Endodermal cell (in vitro differentiated cells): ENCODE results near the gene ABCC6. TPM values are rescaled to one million over a fixed set of nuclear protein-coding genes. Genes with fewer than 3 reads are reported as not detected.
"Not testable (repeated sequence)": the region's sequence is repeated elsewhere in the genome, so short reads cannot be mapped to it uniquely, and the experiment has no call there.

Experiments used
- DNase-seq: peaks from one replicate; pipeline ENCODE4 v3.0.0-alpha.2; 2017
- H3K27ac ChIP-seq: 2 replicates; pipeline ENCODE4 v1.5.1; 2013; ENCODE audit warnings: mild to moderate bottlenecking, low read depth, low read length, moderate library complexity
- H3K27me3 ChIP-seq: 2 replicates; pipeline ENCODE4 v1.6.1; 2013; ENCODE audit warnings: mild to moderate bottlenecking, low read length, moderate library complexity; ENCODE audit not compliant: insufficient read depth, control insufficient read depth, poor library complexity, severe bottlenecking
- H3K36me3 ChIP-seq: 2 replicates; pipeline ENCODE4 v1.7.0; 2013; ENCODE audit warnings: mild to moderate bottlenecking, low read length, moderate library complexity; ENCODE audit not compliant: control insufficient read depth, insufficient read depth
- H3K4me1 ChIP-seq: one replicate; pipeline ENCODE4 v1.7.0; 2013; ENCODE audit warnings: low read length; ENCODE audit not compliant: control insufficient read depth, insufficient read depth
- H3K4me3 ChIP-seq: 2 replicates; pipeline ENCODE4 v1.5.1; 2013; ENCODE audit warnings: mild to moderate bottlenecking, low read length, moderate library complexity
- H3K9ac ChIP-seq: 2 replicates; pipeline ENCODE4 v1.6.1; 2013; ENCODE audit warnings: mild to moderate bottlenecking, low read length, moderate library complexity; ENCODE audit not compliant: poor library complexity, severe bottlenecking; ENCODE audit errors: extremely low read depth
- H3K9me3 ChIP-seq: 2 replicates; pipeline ENCODE4 v1.6.1; 2013; ENCODE audit warnings: mild to moderate bottlenecking, low read length, moderate library complexity; ENCODE audit not compliant: control insufficient read depth
- H3K27ac Mint-ChIP-seq: 2 replicates; pipeline ENCODE4 v1.8.0; 2020; ENCODE audit warnings: mixed read lengths
- H3K27me3 Mint-ChIP-seq: 2 replicates; pipeline ENCODE4 v1.8.0; 2021; ENCODE audit warnings: mild to moderate bottlenecking, mixed read lengths; ENCODE audit not compliant: insufficient read depth
- H3K36me3 Mint-ChIP-seq: 2 replicates; pipeline ENCODE4 v1.8.0; 2020; ENCODE audit warnings: low read depth, mixed read lengths
- H3K4me1 Mint-ChIP-seq: 2 replicates; pipeline ENCODE4 v1.8.0; 2020; ENCODE audit warnings: mixed read lengths
- H3K4me3 Mint-ChIP-seq: 2 replicates; pipeline ENCODE4 v1.8.0; 2020; ENCODE audit warnings: mild to moderate bottlenecking, moderate library complexity, mixed read lengths
- H3K9me3 Mint-ChIP-seq: 2 replicates; pipeline ENCODE4 v1.8.0; 2020; ENCODE audit warnings: mild to moderate bottlenecking, mixed read lengths
- WGBS, 2 experiments: methylation state at CpG; one replicate each; pipeline versions ENCODE4 v1.1.5 to v1.1.7; 2013; ENCODE audit warnings: missing lambda C conversion rate in 2 of 2, mixed read lengths in 1 of 2; ENCODE audit not compliant: insufficient coverage in 1 of 2, insufficient read length in 1 of 2; 5-methylcytosine and 5-hydroxymethylcytosine counted together
- total RNA-seq, 2 donors: library from RNA; stranded (reverse); fragmentation: NEBNext Ultra II Directional in 1 of 2; extraction: Animal tissue kit (Norgen Biotek cat#: 25700) in 1 of 2; gene quantifications; 2 replicates in 1 of 2; 3 replicates in 1 of 2; pipeline ENCODE4 v1.2.1, GENCODE V29; 2021

The ABCC6 gene
- total RNA-seq, 2 donors from 2014 or later = 6.5 to 7.8 TPM

DNA sequence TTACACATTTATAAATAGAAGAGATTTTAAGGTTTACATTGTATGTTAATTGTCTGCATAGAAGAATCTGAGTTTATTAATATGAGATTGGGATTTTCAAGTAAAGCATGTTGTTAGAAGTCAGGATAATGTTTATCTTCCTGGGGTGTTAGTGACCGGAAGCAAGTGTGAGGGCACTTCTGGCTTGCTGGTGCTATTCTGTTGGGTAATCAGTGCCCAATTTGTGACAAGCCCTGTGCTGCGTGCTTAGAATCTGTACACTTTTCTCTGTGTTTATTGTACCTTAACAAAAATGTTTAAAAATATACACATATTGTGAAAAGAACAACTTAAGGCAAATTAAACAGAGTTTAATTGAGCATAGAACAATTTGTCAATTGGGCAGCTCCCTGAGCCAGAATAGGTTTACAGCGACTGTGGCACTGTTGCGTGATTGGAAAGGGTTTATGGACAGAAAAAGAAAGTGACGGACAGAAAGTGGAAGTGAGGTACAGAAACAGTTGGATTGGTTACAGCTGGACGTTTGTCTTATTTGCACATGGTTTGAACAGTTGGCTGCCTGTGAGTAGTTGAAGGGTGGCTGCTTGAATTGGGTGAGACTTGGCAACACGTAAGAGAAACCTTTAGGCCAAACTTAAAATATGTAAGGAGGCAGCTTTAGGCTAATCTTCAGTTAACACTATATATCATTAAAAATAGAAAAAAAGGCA is 26.5 kb upstream of the ABCC6 start:
- H3K9ac ChIP-seq, H3K9me3 Mint-ChIP-seq, H3K27ac Mint-ChIP-seq, H3K4me3 ChIP-seq, H3K4me1 Mint-ChIP-seq, H3K27ac ChIP-seq, H3K27me3 Mint-ChIP-seq, H3K4me3 Mint-ChIP-seq, DNase-seq, H3K36me3 ChIP-seq, H3K4me1 ChIP-seq, H3K36me3 Mint-ChIP-seq, H3K9me3 ChIP-seq, H3K27me3 ChIP-seq: not testable (repeated sequence)
- WGBS, 2 experiments = 90% methylated on average over 1 of the region's 7 CpGs; no CpG with 5 or more reads in 1 of the 2 experiments

DNA sequence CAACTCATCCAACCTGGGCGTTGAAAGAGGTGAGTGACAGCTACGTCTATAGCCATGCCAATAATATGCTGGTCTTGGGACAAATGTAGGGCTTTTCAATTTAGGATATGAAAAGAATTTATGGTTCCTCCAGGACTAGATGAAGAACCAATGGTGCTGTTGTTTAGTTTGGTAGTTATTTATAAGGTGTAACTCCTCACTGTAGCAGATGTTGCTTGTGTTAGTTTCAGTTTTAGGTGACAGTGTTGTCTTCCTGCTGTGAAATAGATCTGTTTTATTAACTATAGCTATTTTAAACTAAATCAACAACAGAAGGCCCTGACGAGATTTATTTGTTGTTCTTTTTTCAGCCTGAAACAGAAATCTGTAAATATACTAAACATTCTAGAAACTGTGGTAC is 24.1 kb upstream of the ABCC6 start:
- H3K27me3 ChIP-seq, H3K9me3 ChIP-seq, H3K27me3 Mint-ChIP-seq, H3K27ac Mint-ChIP-seq, H3K36me3 ChIP-seq, H3K9ac ChIP-seq, H3K4me3 Mint-ChIP-seq, H3K36me3 Mint-ChIP-seq, H3K27ac ChIP-seq, H3K4me3 ChIP-seq, H3K4me1 ChIP-seq, DNase-seq, H3K9me3 Mint-ChIP-seq, H3K4me1 Mint-ChIP-seq: not testable (repeated sequence)
- no CpG with 5 or more reads among the region's 3 CpGs for WGBS, 2 experiments

GRCh38 chr16:16246578-16247262 is 23.4 kb upstream of the ABCC6 start:
- H3K9ac ChIP-seq, H3K36me3 Mint-ChIP-seq, H3K4me3 ChIP-seq, H3K27me3 ChIP-seq, H3K27ac ChIP-seq, H3K36me3 ChIP-seq, H3K9me3 ChIP-seq, H3K4me1 ChIP-seq, DNase-seq, H3K9me3 Mint-ChIP-seq, H3K4me3 Mint-ChIP-seq, H3K4me1 Mint-ChIP-seq, H3K27me3 Mint-ChIP-seq, H3K27ac Mint-ChIP-seq: not testable (repeated sequence)
- no CpG with 5 or more reads among the region's 8 CpGs for WGBS, 2 experiments

- not testable (repeated sequence) for H3K27me3 Mint-ChIP-seq, DNase-seq, H3K4me3 ChIP-seq, H3K4me3 Mint-ChIP-seq, H3K27ac ChIP-seq, H3K36me3 ChIP-seq, H3K9ac ChIP-seq, H3K27me3 ChIP-seq, H3K9me3 Mint-ChIP-seq, H3K27ac Mint-ChIP-seq, H3K4me1 Mint-ChIP-seq, H3K9me3 ChIP-seq, H3K36me3 Mint-ChIP-seq, H3K4me1 ChIP-seq
- 93% methylated on average over 6 of the region's 11 CpGs; no CpG with 5 or more reads in 1 of the 2 experiments for WGBS, 2 experiments
Measured at GRCh38 chr16:16243886-16244285, 20.6 kb upstream of the ABCC6 start.

DNA sequence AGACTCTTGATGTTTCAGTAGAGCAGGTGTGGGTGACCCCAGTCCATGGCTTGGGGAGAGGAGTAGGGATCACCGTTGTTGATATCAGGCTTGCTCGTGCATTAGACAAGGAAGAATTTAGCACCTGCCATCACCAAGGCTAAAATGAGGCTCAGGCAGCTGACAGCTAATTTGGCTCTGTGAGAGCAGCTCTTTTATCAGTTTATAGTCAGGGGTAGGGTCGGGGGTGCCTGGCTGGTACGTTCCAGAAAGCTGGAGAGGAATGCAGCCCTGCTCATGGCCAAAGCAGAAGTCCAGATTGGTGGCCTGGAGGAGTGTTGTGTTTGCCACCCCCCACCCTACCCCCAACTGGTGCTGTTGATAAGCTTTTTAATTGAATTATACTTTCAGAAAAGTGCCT is 17.4 kb upstream of the ABCC6 start:
- H3K9me3 ChIP-seq, H3K9ac ChIP-seq, H3K27me3 ChIP-seq, H3K4me1 ChIP-seq, H3K36me3 Mint-ChIP-seq, H3K9me3 Mint-ChIP-seq, H3K36me3 ChIP-seq, H3K4me3 ChIP-seq, H3K4me3 Mint-ChIP-seq, H3K27ac Mint-ChIP-seq, H3K27me3 Mint-ChIP-seq, H3K4me1 Mint-ChIP-seq, H3K27ac ChIP-seq: not testable (repeated sequence)
- DNase-seq = peak; percentile 2
- 97% methylated on average over 3 of the region's 4 CpGs; no CpG with 5 or more reads in 1 of the 2 experiments for WGBS, 2 experiments

- not testable (repeated sequence) for H3K27me3 Mint-ChIP-seq, H3K27ac ChIP-seq, H3K4me1 ChIP-seq, H3K36me3 Mint-ChIP-seq, H3K9me3 Mint-ChIP-seq, DNase-seq, H3K27me3 ChIP-seq, H3K36me3 ChIP-seq, H3K9ac ChIP-seq, H3K27ac Mint-ChIP-seq, H3K4me3 Mint-ChIP-seq, H3K4me3 ChIP-seq, H3K4me1 Mint-ChIP-seq, H3K9me3 ChIP-seq
- no CpG with 5 or more reads among the region's 5 CpGs for WGBS, 2 experiments
Measured at GRCh38 chr16:16237738-16238137, 14.4 kb upstream of the ABCC6 start.

GRCh38 chr16:16237071-16237470 is 13.8 kb upstream of the ABCC6 start:
- not testable (repeated sequence) for H3K9me3 Mint-ChIP-seq, H3K27me3 ChIP-seq, H3K27me3 Mint-ChIP-seq, H3K4me3 Mint-ChIP-seq, H3K9ac ChIP-seq, H3K4me3 ChIP-seq, H3K27ac Mint-ChIP-seq, H3K36me3 ChIP-seq, H3K4me1 Mint-ChIP-seq, H3K27ac ChIP-seq, H3K36me3 Mint-ChIP-seq, H3K4me1 ChIP-seq, H3K9me3 ChIP-seq
- 80 to 93% methylated on average over 3 to 6 of the region's 6 CpGs for WGBS, 2 experiments
- peak; percentile 10 for DNase-seq
